Gastroesophageal sphincter (tissue), 3 donors: Measurements from ENCODE around the gene ADAM17.

Experiments used
- CTCF ChIP-seq, 4 experiments: fragments of 200-600 bp in 2 of 4; fragments of 450-650 bp in 2 of 4; sonication (generic) in 1 of 4; IDR thresholded peaks; one replicate each; pipeline ENCODE4 v1.5.1; 2017 to 2019; ENCODE audit warnings: antibody characterized with exemption in 4 of 4, mild to moderate bottlenecking in 2 of 4, moderate library complexity in 2 of 4
- EP300 ChIP-seq: sonication (generic); formaldehyde crosslinking; IDR thresholded peaks from one replicate; pipeline ENCODE4 v1.6.1; 2017; ENCODE audit warnings: antibody characterized with exemption, mild to moderate bottlenecking
- POLR2A ChIP-seq, 2 donors: fragments of 450-650 bp; IDR thresholded peaks; one replicate each; pipeline ENCODE4 v1.6.1; 2017; ENCODE audit warnings: antibody characterized with exemption in 2 of 2, mild to moderate bottlenecking in 2 of 2, moderate library complexity in 1 of 2
- POLR2AphosphoS5 ChIP-seq: sonication (generic); formaldehyde crosslinking; IDR thresholded peaks from one replicate; pipeline ENCODE4 v1.6.1; 2017; ENCODE audit warnings: antibody characterized with exemption

GRCh38 chr2:9536504-9536903 lies 19.1 kb downstream of the ADAM17 start:
- TF ChIP-seq POLR2A (IDR thresholded peaks at IDR 0.05) (no peak), CTCF (IDR thresholded peaks at IDR 0.05) (no peak), POLR2AphosphoS5 (no peak), EP300 (no peak)
